Trophoblast cell (in vitro differentiated cells and primary cell): ENCODE data around the gene CPN2.

Experiments
- DNase-seq, 2 donors: peaks; one replicate each; pipeline ENCODE4 v3.0.0-alpha.2; 2016
- H2AFZ ChIP-seq: 2 replicates; pipeline ENCODE4 v1.6.1; 2013; ENCODE audit warnings: low read length, moderate library complexity, mild to moderate bottlenecking; ENCODE audit not compliant: insufficient read depth, poor library complexity
- H2AK5ac ChIP-seq: 2 replicates; pipeline ENCODE4 v1.6.1; 2013; ENCODE audit warnings: mild to moderate bottlenecking, low read length
- H2BK120ac ChIP-seq: 2 replicates; pipeline ENCODE4 v1.6.1; 2013; ENCODE audit warnings: low read length, mild to moderate bottlenecking, moderate library complexity; ENCODE audit not compliant: insufficient read depth, poor library complexity
- H2BK12ac ChIP-seq: 2 replicates; pipeline ENCODE4 v1.6.1; 2013; ENCODE audit warnings: mild to moderate bottlenecking, low read length, moderate library complexity
- H2BK5ac ChIP-seq: 2 replicates; pipeline ENCODE4 v1.6.1; 2013; ENCODE audit warnings: low read length, low read depth, moderate library complexity, mild to moderate bottlenecking; ENCODE audit not compliant: poor library complexity
- H3K14ac ChIP-seq: 2 replicates; pipeline ENCODE4 v1.6.1; 2013; ENCODE audit warnings: mild to moderate bottlenecking, low read length
- H3K18ac ChIP-seq: 2 replicates; pipeline ENCODE4 v1.6.1; 2013; ENCODE audit warnings: mild to moderate bottlenecking, low read length
- H3K23ac ChIP-seq: 2 replicates; pipeline ENCODE4 v1.6.1; 2013; ENCODE audit warnings: low read length
- H3K27ac ChIP-seq: 2 replicates; pipeline ENCODE4 v1.5.1; 2013; ENCODE audit warnings: low read depth, mild to moderate bottlenecking, inconsistent platforms, low read length, moderate library complexity
- H3K27me3 ChIP-seq: 2 replicates; pipeline ENCODE4 v1.6.1; 2013; ENCODE audit warnings: inconsistent platforms, mild to moderate bottlenecking, low read length, moderate library complexity; ENCODE audit not compliant: insufficient read depth
- H3K36me3 ChIP-seq, 2 experiments: 1 replicate in 1 of 2; 2 replicates in 1 of 2; pipeline ENCODE4 v1.6.1; 2013; ENCODE audit warnings: low read length in 2 of 2, mild to moderate bottlenecking in 2 of 2, moderate library complexity in 1 of 2; ENCODE audit not compliant: insufficient read depth in 2 of 2, control insufficient read depth in 1 of 2
- H3K4ac ChIP-seq: 2 replicates; pipeline ENCODE4 v1.6.1; 2013; ENCODE audit warnings: low read depth, mild to moderate bottlenecking, low read length, moderate library complexity
- H3K4me1 ChIP-seq, 2 experiments: 1 replicate in 1 of 2; 2 replicates in 1 of 2; pipeline ENCODE4 v1.6.1; 2013; ENCODE audit warnings: low read length in 2 of 2, mild to moderate bottlenecking in 2 of 2, moderate library complexity in 1 of 2; ENCODE audit not compliant: insufficient read depth in 2 of 2, control insufficient read depth in 1 of 2
- H3K4me2 ChIP-seq: 2 replicates; pipeline ENCODE4 v1.6.1; 2013; ENCODE audit warnings: inconsistent platforms, mild to moderate bottlenecking, low read length, moderate library complexity
- H3K4me3 ChIP-seq: 2 replicates; pipeline ENCODE4 v1.5.1; 2013; ENCODE audit warnings: mild to moderate bottlenecking, low read depth, low read length, inconsistent platforms
- H3K79me1 ChIP-seq: one replicate; pipeline ENCODE4 v1.6.1; 2013; ENCODE audit warnings: low read length
- H3K79me2 ChIP-seq: 2 replicates; pipeline ENCODE4 v1.6.1; 2013; ENCODE audit warnings: low read length, mild to moderate bottlenecking; ENCODE audit not compliant: control insufficient read depth, insufficient read depth, poor library complexity
- H3K9ac ChIP-seq: 2 replicates; pipeline ENCODE4 v1.6.1; 2013; ENCODE audit warnings: mild to moderate bottlenecking, low read length
- H3K9me3 ChIP-seq: 2 replicates; pipeline ENCODE4 v1.6.1; 2013; ENCODE audit warnings: low read depth, mild to moderate bottlenecking, control low read depth, inconsistent platforms, low read length; ENCODE audit not compliant: insufficient read depth
- H4K12ac ChIP-seq: 2 replicates; pipeline ENCODE4 v1.6.1; 2013; ENCODE audit warnings: low read depth, mild to moderate bottlenecking, low read length, moderate library complexity
- H4K8ac ChIP-seq: 2 replicates; pipeline ENCODE4 v1.6.1; 2013; ENCODE audit warnings: low read depth, mild to moderate bottlenecking, low read length, moderate library complexity
- H4K91ac ChIP-seq: one replicate; pipeline ENCODE4 v1.6.1; 2013; ENCODE audit warnings: low read depth, mild to moderate bottlenecking, low read length, moderate library complexity
- WGBS: extraction: QIAGEN DNeasy Blood & Tissue Kit; methylation state at CpG from one replicate; pipeline ENCODE4 v1.1.7; 2013; ENCODE audit warnings: missing lambda C conversion rate; ENCODE audit not compliant: insufficient read length, insufficient coverage; ENCODE audit errors: extremely low coverage; 5-methylcytosine and 5-hydroxymethylcytosine counted together

CPN2 gene

DNA sequence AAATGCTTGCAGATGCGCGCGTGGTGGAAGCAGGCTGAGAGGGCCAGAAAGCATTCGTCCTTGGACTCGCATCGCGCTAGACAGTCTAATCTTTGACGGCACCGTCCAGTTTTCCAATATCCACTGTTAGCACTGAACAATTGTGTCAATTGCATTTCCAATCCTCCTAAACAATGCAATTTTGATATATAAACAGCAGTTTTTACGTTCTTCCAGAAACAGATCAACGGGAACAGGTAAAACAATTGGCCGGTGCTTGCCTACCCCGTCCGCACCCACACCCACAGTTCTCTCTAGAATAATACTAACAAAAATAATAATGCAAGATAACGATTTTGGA, 17.2 kb downstream of the CPN2 start:
- Histone ChIP-seq H3K14ac (no peak overlapping the region), H3K4me1 (peaks cover 10 to 11% of the 10 kb centered on the region in 2 experiments), H2BK12ac (no peak overlapping the region), H3K4me2 (no peak overlapping the region), H3K27me3 (peaks cover 4% of the 10 kb centered on the region), H3K27ac (no peak overlapping the region), H3K79me2 (no peaks in the 10 kb centered on the region), H2BK120ac (no peak overlapping the region), H3K18ac (no peak overlapping the region), H2AK5ac (no peak overlapping the region), H4K12ac (no peak overlapping the region), H3K4me3 (no peak overlapping the region), H3K9ac (no peak overlapping the region), H4K8ac (no peak overlapping the region), H3K23ac (no peak overlapping the region), H4K91ac (no peak overlapping the region), H2AFZ (no peak overlapping the region), H3K4ac (no peak overlapping the region), H3K79me1 (peaks cover 4% of the 10 kb centered on the region), H2BK5ac (no peak overlapping the region), H3K36me3 (no peaks in the 10 kb centered on the region), H3K9me3 (no peaks in the 10 kb centered on the region)
- no peak for DNase-seq
- no CpG with 5 or more reads among the region's 15 CpGs for WGBS

GRCh38 chr3:194333212-194333980, 17.7 kb downstream of the CPN2 start:
- Histone ChIP-seq H2AK5ac (no peak overlapping the region), H2BK12ac (no peak overlapping the region), H3K9ac (no peak overlapping the region), H3K14ac (peak overlapping the region; percentile 44), H3K23ac (no peak overlapping the region), H3K79me2 (no peaks in the 10 kb centered on the region), H4K91ac (no peak overlapping the region), H4K8ac (peak overlapping the region; percentile 25), H3K36me3 (no peaks in the 10 kb centered on the region), H3K9me3 (no peaks in the 10 kb centered on the region), H3K4me2 (peak overlapping the region; percentile 84), H3K4ac (no peak overlapping the region), H3K27me3 (peaks cover 4% of the 10 kb centered on the region), H2BK120ac (no peak overlapping the region), H3K4me3 (peak overlapping the region; percentile 33), H3K27ac (no peak overlapping the region), H3K18ac (no peak overlapping the region), H3K4me1 (peaks cover 10 to 11% of the 10 kb centered on the region in 2 experiments), H2AFZ (peak overlapping the region; percentile 67), H4K12ac (no peak overlapping the region), H2BK5ac (no peak overlapping the region), H3K79me1 (peaks cover 4% of the 10 kb centered on the region)
- no CpG with 5 or more reads among the region's 69 CpGs for WGBS
- DNase-seq, result peak; percentile 95 to 99

- H3K79me2 ChIP-seq, result no peaks in the 10 kb centered on the region
- no peak overlapping the region for H4K8ac ChIP-seq
- H4K12ac ChIP-seq, result no peak overlapping the region
- H3K18ac ChIP-seq, result no peak overlapping the region
- no peak overlapping the region for H2AK5ac ChIP-seq
- H2BK5ac ChIP-seq, result no peak overlapping the region
- H3K23ac ChIP-seq, result no peak overlapping the region
- H3K4me3 ChIP-seq, result no peak overlapping the region
- no peak for DNase-seq
- no peak overlapping the region for H3K9ac ChIP-seq
- no peak overlapping the region for H3K27ac ChIP-seq
- H3K4me1 ChIP-seq, result peaks cover 10 to 11% of the 10 kb centered on the region in 2 experiments
- H2BK12ac ChIP-seq, result no peak overlapping the region
- no CpG with 5 or more reads among the region's 7 CpGs for WGBS
- no peak overlapping the region for H3K14ac ChIP-seq
- H3K36me3 ChIP-seq, result no peaks in the 10 kb centered on the region
- H3K9me3 ChIP-seq, result peaks cover under 1% of the 10 kb centered on the region
- H3K27me3 ChIP-seq, result peaks cover 4% of the 10 kb centered on the region
- no peak overlapping the region for H3K4ac ChIP-seq
- no peak overlapping the region for H2BK120ac ChIP-seq
- no peak overlapping the region for H2AFZ ChIP-seq
- H3K4me2 ChIP-seq, result no peak overlapping the region
- peaks cover 4% of the 10 kb centered on the region for H3K79me1 ChIP-seq
- no peak overlapping the region for H4K91ac ChIP-seq
These were observed 18.3 kb downstream of the CPN2 start for GRCh38 chr3:194332858-194333211.

GRCh38 chr3:194330579-194330978, 20.5 kb downstream of the CPN2 start:
- H2AFZ ChIP-seq, result no peak overlapping the region
- H2AK5ac ChIP-seq, result no peak overlapping the region
- no peak overlapping the region for H4K8ac ChIP-seq
- peak in 1 of 2 donors; percentile 27 for DNase-seq
- no peak overlapping the region for H3K14ac ChIP-seq
- H3K4me1 ChIP-seq, result peaks cover 5 to 7% of the 10 kb centered on the region in 2 experiments
- H4K91ac ChIP-seq, result no peak overlapping the region
- H3K23ac ChIP-seq, result no peak overlapping the region
- H4K12ac ChIP-seq, result no peak overlapping the region
- peaks cover 16% of the 10 kb centered on the region for H3K9me3 ChIP-seq
- H3K4ac ChIP-seq, result no peak overlapping the region
- H3K36me3 ChIP-seq, result no peaks in the 10 kb centered on the region
- no peak overlapping the region for H2BK12ac ChIP-seq
- no CpG with 5 or more reads among the region's 4 CpGs for WGBS
- no peaks in the 10 kb centered on the region for H3K79me2 ChIP-seq
- H2BK120ac ChIP-seq, result no peak overlapping the region
- no peak overlapping the region for H2BK5ac ChIP-seq
- H3K4me2 ChIP-seq, result no peak overlapping the region
- H3K18ac ChIP-seq, result no peak overlapping the region
- H3K9ac ChIP-seq, result no peak overlapping the region
- peaks cover 4% of the 10 kb centered on the region for H3K27me3 ChIP-seq
- H3K27ac ChIP-seq, result no peak overlapping the region
- no peak overlapping the region for H3K4me3 ChIP-seq
- peaks cover 4% of the 10 kb centered on the region for H3K79me1 ChIP-seq
